Stimulated activated CD4-positive, alpha-beta T cell treated with anti-CD3 and anti-CD28 coated beads, Interleukin-12 subunit alpha, Interleukin-12 subunit beta, amount 100 ng/mL, for 48 hours (primary cell): Measurements from ENCODE around the gene TNPO3.
A peak's percentile ranks its signal among the peaks of the same experiment; 100 is the strongest.

Experiments
- DNase-seq, 3 donors: peaks; one replicate each; pipeline ENCODE4 v3.0.0-alpha.2; 2020; ENCODE audit warnings: low read depth in 2 of 3, low spot score in 1 of 3

Gene TNPO3

DNA sequence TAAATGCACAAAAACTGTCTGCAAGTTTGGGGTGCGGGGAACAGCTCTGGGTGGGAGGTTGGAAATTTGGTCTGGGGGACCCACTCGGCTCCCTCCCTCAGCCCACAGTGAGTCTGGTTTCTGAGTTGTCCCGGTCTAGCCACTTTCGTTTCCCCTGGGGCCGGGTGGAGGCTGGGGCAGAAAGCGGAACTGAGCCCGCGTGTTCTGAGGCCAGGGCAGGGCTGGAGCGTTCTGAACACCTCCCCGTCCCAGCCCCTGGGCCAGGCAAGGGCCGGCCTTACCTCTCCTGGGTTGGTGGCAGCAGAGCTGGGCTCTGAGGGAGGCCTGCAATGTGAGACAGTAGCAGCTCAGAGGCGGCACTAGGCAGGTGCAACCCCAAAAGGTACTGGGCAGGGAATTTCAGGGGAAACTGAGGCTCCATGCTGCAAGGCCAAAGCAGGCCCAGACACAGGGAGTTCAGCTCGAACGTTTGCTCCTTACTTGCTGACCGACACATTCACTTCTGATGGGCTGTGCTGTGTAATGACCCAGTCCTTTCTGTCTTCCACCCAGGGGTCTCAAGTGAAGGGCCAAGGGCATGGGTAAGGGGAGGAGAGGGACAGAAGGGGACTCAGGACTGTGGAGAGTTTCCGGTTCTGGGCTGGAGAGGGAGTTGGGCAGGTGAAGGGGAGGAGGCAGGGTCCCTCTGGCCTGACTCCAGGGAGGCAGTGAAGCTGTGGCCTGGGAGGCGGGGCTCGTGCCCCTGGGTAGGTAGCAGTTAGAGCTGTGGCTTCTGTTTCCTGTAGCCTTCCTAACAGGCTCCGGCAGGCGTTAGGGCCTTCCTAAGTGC lies 114.2 kb downstream of the TNPO3 start:
- no peak for DNase-seq

DNA sequence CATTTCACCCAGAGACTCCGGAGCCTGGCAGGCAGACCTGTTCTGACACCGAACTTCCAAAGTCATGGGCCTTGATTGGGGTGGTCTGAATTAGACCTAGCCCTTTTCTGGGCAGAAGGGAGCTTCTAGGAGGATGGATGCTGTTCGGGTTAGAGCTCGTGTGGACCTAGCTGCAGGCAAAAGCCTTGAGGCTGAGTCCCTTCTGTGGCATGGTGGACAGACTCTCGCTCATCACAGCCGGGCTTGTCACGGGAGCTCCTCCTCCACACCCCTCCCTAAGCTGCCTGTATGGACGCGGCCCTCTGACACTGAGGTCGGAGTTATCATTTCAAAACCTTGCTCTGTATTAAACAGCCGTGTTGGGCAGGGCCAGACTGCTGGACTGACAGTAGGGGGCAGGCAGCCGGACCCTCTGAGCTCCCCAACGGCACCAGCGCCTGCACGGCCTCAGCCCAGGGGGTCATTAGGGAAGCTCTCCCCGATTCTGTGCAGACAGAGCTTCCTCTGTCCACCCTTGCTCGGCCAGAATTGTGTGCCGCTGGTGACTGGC lies 115.0 kb downstream of the TNPO3 start:
- no peak for DNase-seq

DNA sequence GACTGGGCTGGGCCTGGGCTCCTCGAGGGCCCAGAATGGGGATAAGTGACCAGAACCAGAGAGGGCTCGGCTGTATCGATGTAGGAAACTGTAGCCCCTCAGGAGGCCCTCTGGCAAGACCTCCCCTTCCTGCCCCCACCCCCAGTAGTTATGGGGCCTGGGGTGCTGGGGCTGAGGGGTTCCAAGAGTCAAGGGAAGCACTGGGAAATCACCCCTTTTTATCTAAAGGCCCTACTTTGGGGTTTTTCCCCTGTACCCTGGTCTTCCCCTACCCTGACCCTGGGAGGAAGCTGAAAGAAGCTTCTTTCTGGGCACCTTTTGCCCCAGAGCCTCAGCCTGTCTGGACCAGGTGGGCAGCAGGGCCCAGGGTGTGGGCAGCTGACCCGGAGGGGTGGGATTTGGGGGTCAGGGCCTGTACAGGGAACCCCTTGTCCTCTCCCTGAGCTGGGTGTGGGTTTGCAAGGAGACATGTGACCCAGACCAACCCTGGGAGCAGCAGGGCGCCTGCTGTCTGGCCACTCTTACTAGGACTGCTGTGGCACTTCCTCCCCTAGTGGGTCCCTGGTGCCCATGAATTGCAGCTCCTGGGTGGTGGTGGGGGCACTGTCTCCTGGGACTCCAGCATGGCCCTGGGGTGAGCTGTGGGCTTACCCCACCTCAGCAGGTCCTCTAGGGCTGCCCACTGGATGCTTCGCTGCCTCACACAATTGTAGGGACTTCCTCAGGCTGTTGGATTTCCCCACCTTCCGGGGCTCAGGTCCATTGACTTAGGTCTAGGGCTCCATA lies 115.6 kb downstream of the TNPO3 start:
- no peak for DNase-seq

DNA sequence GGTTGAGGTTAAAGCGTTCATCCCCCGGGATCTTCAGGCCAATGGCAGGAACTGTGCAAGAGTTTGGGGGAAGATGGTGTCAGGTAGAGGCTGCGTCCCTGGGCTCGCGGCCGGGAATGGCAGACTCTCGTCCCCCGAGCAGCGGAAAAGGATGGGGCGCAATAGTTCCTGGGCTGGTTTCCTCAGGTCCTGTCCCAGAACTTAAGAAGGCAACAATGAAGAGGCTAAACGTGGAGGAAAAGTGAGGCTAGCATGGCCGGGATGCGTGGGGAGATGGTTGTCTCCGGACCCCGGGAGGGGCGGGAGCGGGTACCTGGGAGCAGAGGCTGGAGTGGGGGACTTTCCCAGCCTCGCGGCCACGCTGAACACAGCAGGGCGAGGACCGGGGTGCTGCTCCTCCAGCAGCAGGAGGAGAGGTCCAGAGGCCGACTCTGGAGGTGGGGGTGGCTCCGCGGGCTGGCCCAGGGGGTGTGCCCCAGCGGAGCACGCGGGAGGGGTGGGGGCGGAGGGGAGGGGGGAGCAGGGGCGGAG lies 116.3 kb downstream of the TNPO3 start:
- peak in 1 of 3 donors; percentile 16 for DNase-seq

DNA sequence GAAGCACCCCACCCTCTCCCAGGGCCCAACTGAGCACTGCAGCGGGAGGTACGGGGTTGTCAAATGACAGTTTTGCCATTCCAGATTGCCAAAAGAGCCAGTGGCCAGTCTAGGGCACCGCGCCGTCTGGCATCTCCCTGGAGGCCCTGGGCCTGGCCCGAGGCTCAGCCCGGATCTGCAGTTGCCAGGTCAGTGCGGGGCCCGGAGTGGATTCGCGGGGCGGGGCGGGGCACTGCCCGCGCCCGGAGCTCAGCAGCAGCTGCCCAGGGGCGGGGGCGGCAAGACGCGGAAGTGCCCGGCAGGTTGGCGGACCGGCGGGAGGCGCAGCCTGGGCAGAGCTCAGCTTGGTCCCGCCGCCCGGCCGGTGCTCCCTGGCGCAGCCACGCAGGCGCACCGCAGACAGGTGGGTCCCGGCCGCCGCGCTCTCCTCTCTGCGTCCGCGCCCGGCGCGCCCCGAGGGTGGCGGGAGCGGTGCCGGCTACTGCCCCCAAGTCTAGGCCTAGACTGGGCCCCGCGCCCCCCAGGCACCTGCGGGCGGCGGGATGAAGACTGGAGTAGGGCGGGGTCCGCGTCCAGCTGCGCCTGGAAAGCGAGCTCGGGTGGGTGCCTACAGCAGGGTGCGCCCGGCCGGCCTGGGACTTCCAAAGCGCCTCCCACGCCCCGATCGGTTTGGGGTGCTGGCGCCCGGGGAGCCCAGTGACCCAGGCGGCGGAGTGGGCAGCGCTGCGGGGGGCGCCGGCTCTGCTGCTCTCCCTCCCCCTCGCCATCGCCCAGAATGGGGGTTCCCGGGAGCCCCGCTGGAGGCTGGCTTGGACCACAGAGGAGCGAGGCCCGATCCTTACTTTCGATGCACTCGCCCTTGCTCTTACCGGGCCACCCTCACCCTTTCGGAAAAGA lies 117.0 kb downstream of the TNPO3 start, which contains the start of gene IRF5:
TSS of gene IRF5 (plus strand) at position 281 of the 897 bp plus-strand sequence. CDS start 4,155 bp downstream, outside the sequence.
- no peak for DNase-seq

DNA sequence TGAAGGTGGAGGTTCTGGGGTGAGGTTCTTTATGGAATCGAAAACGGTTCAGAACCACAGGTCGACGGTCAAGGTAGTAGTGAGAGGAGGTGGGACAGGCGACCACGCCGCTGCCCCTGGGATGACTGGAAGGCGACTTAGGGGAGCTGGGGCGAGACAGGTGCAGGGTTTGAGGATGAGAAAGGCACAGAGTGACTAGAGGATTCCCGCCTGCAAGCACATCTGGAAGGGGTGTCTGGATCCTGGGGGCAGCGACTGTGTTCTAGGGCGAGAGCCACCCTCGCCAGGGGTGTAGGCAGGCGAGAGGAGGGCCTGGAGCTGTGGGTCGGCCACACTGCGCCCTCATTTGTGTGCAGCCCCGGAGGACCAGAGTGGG lies 117.7 kb downstream of the TNPO3 start:
- no peak for DNase-seq

DNA sequence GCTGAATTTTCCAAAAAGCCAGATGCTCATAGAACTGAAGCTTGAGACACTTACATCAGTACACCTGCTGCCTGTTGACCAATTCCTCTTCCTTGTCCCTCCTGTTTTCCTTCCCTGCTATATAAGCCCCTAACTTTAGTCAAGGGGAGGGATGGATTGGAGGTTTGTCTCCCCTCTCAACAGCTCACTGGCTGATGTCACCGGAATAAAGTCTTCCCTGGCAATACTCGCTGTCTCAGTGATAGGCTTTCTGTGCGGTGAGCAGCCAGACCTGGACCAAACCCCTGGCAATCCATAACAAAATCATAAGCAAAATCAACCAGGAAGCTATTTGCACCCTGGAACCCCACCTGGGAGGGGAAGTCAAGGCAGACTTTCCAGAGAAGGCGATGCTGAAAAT lies 118.1 kb downstream of the TNPO3 start:
- no peak for DNase-seq

DNA sequence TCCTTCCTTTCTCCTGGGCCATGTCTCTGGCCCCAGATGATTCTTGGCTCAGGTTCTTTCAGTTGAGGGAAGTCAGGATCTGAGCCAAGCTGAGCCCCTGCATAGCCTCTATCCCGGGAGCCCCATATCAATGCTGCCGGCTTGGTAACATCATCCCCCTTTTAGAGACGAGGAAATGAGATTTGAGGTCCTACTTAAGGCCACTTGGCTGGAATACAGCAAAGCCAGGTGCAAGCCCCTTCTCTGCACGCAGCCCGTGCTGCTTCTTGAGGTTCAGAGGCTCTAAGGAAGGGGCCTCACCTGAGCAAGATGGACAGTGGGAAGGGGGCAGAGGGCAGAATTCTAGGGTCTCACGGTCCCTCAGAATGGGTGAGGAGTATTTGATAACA lies 119.6 kb downstream of the TNPO3 start:
- DNase-seq: no peak

DNA sequence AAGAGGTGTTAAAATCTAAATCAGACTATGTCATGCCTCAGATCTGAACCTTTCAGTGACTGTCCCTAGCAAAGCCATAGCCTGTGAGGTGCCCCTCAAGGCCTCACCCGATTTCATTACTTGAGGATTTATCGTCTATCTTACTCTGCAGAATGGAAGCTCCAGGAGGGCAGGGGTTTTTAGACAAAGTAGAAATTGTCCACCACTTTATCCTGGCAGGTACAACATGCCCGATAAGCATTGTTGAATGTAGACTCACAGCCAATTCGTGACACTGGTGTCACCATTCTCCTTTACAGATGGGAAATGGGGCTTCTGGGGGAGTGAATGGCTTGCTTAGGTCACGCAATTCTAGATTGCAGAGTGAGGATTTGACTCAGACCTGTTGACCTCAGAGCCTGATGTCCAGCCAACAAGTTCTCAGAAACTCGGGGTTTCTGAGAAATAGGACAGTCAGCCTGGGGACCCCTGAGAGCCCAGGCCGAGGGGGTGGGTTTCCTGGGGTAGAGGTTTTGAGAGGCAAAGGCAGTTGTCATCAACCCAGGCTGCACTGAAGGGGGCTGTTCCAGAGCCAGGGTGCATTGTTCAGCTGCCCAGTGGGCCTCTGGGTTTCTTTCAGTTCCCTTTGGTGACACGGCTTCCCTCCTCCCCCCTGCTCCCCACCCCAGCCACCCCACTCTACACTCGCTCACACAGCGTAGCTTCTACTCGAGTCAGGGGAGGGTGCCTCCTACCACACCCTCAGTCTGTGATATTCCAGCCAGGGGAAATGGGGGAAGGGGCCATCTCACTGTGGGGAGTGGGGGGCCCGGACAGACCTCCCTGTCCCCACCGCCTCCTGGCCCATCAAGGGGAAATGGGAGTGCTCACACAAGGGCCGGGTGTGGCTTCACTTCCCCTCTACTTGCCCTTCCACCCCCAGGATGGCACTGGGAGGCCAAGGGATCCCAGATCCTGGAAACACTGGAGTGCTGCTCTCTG lies 120.3 kb downstream of the TNPO3 start:
- DNase-seq: no peak

DNA sequence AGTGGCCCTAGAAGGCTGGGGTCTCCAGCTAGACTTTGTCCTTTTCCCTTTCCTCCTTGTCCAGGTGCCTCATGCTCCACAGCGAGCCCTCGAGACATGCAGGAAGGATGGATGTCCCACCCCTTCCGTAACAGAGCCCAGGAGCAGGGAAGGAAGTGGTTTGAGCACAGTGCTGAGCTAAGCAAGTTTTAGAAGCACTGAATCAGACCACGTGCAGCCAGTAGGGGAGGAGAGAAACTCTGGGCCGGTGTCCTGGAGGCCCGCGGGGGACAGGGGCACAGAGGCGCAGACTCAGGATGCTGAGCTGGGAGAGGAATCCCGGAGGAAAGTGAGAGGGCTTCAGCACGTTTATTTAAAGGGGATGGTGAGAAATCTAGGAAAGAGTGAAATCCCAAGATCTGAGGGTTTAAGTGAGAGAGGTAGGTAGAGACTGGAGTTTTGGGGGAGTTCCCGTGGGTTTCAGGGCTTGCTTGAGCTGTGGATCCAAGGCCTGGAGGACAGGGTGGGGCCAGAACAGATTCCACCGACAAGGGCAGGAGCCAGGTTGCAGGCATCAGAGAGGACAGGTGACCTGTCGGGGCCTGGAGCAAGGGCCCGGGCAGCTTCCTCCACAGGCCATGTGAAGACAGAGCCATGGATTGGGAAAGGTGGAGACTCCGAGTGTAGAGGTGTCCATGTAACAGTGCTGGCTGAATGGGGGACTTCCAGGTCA lies 121.6 kb downstream of the TNPO3 start:
- peak in 2 of 3 donors; percentile 26 to 38 for DNase-seq

DNA sequence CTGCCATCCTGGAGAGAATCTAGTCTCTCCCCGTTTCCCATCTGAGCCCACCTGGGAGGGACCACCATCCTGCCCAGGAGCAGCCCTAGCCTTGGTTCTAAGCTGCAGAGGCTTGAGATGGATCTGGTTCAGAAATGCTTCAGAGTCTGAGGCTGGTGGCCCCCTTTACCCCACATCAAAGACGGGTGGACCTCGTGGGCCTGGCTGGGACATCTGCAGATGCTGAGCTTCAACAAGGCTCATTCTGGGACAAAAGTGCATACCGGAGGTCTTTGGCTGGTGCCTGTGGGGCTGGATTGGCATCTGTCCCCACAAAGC lies 122.1 kb downstream of the TNPO3 start:
- no peak for DNase-seq

DNA sequence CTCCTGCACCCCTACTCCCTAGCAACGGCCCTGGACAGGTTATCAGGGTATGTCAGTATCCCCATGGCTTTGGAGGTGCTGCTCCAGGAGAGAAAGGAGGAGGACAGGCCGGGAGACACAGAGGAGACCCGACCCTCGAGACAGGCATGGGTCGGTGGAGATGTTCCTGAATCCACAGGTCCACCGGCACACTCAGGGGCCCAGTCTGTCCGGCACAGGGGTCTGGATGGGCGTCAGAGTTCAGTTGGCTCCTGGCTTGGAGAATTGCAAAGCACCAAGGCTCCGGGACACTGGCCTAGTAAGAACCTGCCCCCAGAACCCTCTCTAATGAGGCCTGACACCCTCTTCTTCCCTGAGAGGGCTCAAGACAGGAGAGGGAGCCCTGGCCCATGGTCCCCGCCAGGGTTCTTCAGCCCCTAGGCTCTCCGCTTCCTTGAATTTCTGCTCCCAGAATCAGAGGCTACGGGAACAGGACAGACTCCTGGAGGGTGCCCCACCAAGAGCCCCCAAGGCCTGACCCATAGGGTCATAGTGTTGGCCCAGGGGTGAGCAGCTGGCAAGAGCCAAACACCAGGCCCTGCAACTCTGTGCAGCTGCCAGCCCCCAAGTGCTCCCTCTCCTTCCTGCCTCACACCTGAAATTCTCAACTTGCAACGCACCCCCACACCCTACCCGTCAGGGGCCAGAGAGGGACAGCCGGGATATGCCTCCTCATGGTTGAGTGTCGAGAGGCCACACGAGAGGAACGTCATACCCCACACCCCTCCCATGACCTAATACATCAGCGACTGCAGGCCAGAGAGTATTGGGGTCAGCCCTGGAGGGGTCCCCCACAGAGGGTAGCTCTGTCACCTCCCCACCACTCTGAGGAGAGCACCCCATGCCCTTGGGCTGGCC lies 122.7 kb downstream of the TNPO3 start:
- DNase-seq: no peak

DNA sequence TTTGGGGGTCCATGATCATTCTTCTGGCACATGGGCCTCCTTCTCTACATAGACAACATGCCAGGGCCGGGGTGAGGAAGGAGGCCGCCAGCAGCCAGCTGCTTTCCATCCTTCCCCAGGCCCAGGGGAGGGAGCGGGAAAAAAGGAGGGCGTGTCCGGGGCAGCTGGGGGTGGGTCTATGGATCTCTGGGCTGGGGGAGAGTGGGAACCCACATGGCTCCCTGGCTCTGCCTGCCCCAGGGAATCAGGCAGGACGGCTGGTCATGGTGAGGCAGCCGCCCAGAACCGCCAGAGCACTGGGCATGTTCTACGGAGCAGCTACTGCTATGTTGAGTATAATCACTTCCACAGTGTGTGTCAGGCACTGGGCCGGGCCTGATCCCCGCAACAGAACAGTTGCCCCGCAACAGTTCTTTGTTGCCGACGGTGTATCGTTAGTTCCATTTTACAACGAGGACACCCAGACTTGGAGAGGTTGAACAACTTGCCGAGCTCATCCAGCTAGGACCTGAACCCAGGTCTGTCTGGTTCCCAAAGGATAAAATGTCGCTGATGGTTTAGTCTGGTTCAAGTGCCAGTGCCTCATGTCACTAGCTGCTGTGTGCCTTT lies 123.6 kb downstream of the TNPO3 start:
- no peak for DNase-seq

DNA sequence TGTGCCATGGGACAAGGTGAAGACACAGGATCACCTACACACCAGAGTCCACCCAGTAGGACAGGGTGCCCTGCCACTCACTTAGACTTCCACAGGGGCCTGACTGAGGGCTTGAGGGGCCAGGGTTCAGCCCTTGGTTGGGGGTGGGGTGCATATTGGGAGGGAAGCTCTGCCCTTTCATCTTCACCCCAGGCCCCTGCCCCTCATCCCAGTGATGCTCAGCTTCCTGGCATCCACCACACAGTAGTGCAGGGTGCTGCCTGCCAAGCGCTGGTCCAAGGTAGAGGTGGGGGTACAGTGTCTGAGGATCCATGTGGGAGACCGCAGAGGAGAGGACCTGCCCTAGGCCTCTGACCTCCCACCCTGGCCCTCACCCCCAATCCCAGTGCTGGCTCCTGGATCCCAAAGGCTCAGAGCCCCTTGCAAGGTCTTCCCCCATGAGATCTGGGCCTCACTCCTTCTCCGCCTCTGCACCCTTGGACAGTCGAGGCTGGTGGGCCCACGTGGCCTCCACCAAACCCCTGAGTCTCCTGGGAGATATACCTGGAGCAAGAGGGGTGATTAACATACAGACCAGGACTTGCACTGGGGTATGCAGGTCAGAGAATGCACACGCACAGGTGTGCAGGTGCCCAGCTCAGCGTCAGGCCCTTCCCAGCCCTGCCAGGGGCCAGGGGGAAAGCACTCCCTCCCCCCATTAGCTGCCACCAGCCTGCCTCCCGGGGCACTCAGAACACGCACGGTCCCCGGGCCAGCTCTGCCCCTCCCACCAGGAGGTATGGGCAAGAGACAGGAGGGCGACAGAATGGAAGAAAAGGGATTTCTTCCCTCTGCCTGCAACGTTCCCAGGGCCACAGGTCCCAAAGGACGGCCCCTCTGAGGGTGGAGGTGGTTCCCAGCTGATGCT lies 125.8 kb downstream of the TNPO3 start:
- DNase-seq: no peak

DNA sequence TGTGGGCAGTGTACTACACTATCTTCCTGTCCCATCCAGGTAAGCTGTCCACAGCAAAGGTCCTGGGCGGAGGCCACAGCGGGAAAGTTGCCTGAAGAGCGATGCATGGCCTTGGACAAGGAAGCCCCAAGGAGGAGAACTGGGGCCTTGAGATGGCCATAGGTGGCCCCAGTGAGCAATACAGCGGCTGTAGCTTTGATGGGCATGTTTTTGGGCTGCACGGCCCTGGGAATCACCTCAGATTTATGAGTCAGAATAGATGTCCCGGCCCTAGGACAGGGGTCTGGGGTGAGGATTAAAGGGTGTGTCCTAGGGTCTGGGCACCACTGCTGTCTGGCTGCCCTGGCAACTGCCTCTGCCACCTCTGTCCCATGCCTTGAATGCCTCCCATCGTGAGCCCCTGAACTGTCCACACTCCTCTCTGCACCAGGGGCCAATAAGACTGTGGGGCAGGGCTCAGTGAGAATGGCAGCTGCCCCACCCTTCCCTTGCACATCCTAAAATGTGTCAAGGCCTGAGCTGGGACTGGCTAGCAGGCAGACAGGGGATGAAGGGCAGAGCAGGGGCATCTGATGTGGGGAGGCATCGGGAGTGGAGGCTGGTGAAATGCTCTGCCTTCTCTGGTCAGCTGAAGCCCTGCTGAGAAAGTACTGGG lies 126.6 kb downstream of the TNPO3 start:
- DNase-seq: no peak
